DOHH2 (cell line): Measurements from ENCODE around the gene GLCCI1.

Experiments
- H3F3A ChIP-seq: fragments of 200-600 bp; sonication (generic), shearing (Covaris generic); 2 replicates; pipeline ENCODE4 v1.6.0; 2016; ENCODE audit warnings: antibody characterized with exemption, mild to moderate bottlenecking; ENCODE audit not compliant: control insufficient read depth, insufficient read depth
- H3K27ac ChIP-seq: fragments of 200-600 bp; sonication (generic); 2 replicates; pipeline ENCODE4 v1.5.1; 2014; ENCODE audit warnings: low read depth, mild to moderate bottlenecking, low read length, moderate library complexity
- H3K27me3 ChIP-seq: fragments of 200-600 bp; sonication (generic); 2 replicates; pipeline ENCODE4 v1.6.1; 2014; ENCODE audit warnings: mild to moderate bottlenecking, low read length, mixed read lengths; ENCODE audit not compliant: control insufficient read depth
- H3K36me3 ChIP-seq: fragments of 200-600 bp; sonication (generic); 2 replicates; pipeline ENCODE4 v1.6.1; 2014; ENCODE audit warnings: mild to moderate bottlenecking, low read length, moderate library complexity, mixed read lengths; ENCODE audit not compliant: control insufficient read depth
- H3K4me1 ChIP-seq: fragments of 200-600 bp; sonication (generic); 2 replicates; pipeline ENCODE4 v1.6.1; 2014; ENCODE audit warnings: mild to moderate bottlenecking, low read length, mixed read lengths; ENCODE audit not compliant: control insufficient read depth
- H3K4me2 ChIP-seq: fragments of 200-600 bp; sonication (generic); 2 replicates; pipeline ENCODE4 v1.6.0; 2014; ENCODE audit warnings: mild to moderate bottlenecking, low read length, moderate library complexity
- H3K4me3 ChIP-seq: fragments of 200-600 bp; sonication (generic); 2 replicates; pipeline ENCODE4 v1.5.1; 2014; ENCODE audit warnings: mild to moderate bottlenecking, low read length, mixed read lengths
- H3K79me2 ChIP-seq: fragments of 200-600 bp; sonication (generic); 2 replicates; pipeline ENCODE4 v1.6.1; 2014; ENCODE audit warnings: mild to moderate bottlenecking, low read length, mixed read lengths; ENCODE audit not compliant: control insufficient read depth
- H3K9me2 ChIP-seq: fragments of 200-600 bp; sonication (generic); replicated peaks from 2 replicates; pipeline ENCODE4 v1.6.1; 2014; ENCODE audit warnings: mild to moderate bottlenecking, low read length, mixed read lengths; ENCODE audit not compliant: control insufficient read depth
- H3K9me3 ChIP-seq: fragments of 200-600 bp; sonication (generic); 2 replicates; pipeline ENCODE4 v1.6.1; 2014; ENCODE audit warnings: antibody characterized with exemption, low read length, mixed read lengths; ENCODE audit not compliant: control insufficient read depth, insufficient read depth
- H4K20me1 ChIP-seq: fragments of 200-600 bp; sonication (generic); 2 replicates; pipeline ENCODE4 v1.6.0; 2014; ENCODE audit warnings: low read depth, mild to moderate bottlenecking, antibody characterized with exemption, low read length, moderate library complexity; ENCODE audit not compliant: control insufficient read depth, insufficient read depth
- CTCF ChIP-seq: fragments of 200-600 bp; sonication (generic); IDR thresholded peaks from one replicate; pipeline ENCODE4 v1.5.1; 2014; ENCODE audit warnings: antibody characterized with exemption, mild to moderate bottlenecking, low read depth, low read length; ENCODE audit not compliant: poor library complexity, severe bottlenecking
- EZH2phosphoT487 ChIP-seq: fragments of 200-600 bp; sonication (generic); IDR thresholded peaks from 2 replicates; pipeline ENCODE4 v1.6.1; 2017; ENCODE audit warnings: borderline replicate concordance, mild to moderate bottlenecking, antibody characterized with exemption, low read length, moderate library complexity, mixed read lengths

Gene GLCCI1

GRCh38 chr7:7944619-7945282 is 23.8 kb upstream of the GLCCI1 start:
- H3K9me3 ChIP-seq, result no peaks in the 10 kb centered on the region
- TF ChIP-seq CTCF, result no peak
- no peak for TF ChIP-seq EZH2phosphoT487
- H4K20me1 ChIP-seq, result no peaks in the 10 kb centered on the region
- H3K9me2 ChIP-seq, result no peaks in the 10 kb centered on the region
- H3K36me3 ChIP-seq, result no peaks in the 10 kb centered on the region
- no peaks in the 10 kb centered on the region for H3F3A ChIP-seq
- peaks cover 22% of the 10 kb centered on the region for H3K4me1 ChIP-seq
- H3K79me2 ChIP-seq, result no peaks in the 10 kb centered on the region
- no peaks in the 10 kb centered on the region for H3K27me3 ChIP-seq
- peak overlapping the region; percentile 57 for H3K4me2 ChIP-seq
- H3K27ac ChIP-seq, result peak overlapping the region; percentile 40
- H3K4me3 ChIP-seq, result peak overlapping the region; percentile 44

- no peaks in the 10 kb centered on the region for H3K79me2 ChIP-seq
- no peaks in the 10 kb centered on the region for H4K20me1 ChIP-seq
- no peaks in the 10 kb centered on the region for H3K9me3 ChIP-seq
- H3K27me3 ChIP-seq, result no peaks in the 10 kb centered on the region
- TF ChIP-seq CTCF (no peak), EZH2phosphoT487 (no peak)
- no peak overlapping the region for H3K4me2 ChIP-seq
- peaks cover 22% of the 10 kb centered on the region for H3K4me1 ChIP-seq
- H3K27ac ChIP-seq, result no peak overlapping the region
- no peaks in the 10 kb centered on the region for H3K36me3 ChIP-seq
- H3K4me3 ChIP-seq, result no peak overlapping the region
- H3K9me2 ChIP-seq, result no peaks in the 10 kb centered on the region
- no peaks in the 10 kb centered on the region for H3F3A ChIP-seq
Observed at GRCh38 chr7:7946486-7946885, 22.1 kb upstream of the GLCCI1 start.

GRCh38 chr7:7948232-7948631 is 20.4 kb upstream of the GLCCI1 start:
- no peaks in the 10 kb centered on the region for H3K9me3 ChIP-seq
- TF ChIP-seq CTCF, result no peak
- no peak for TF ChIP-seq EZH2phosphoT487
- no peaks in the 10 kb centered on the region for H3F3A ChIP-seq
- H3K9me2 ChIP-seq, result no peaks in the 10 kb centered on the region
- H3K27me3 ChIP-seq, result no peaks in the 10 kb centered on the region
- no peak overlapping the region for H3K4me2 ChIP-seq
- H3K79me2 ChIP-seq, result no peaks in the 10 kb centered on the region
- H4K20me1 ChIP-seq, result no peaks in the 10 kb centered on the region
- no peaks in the 10 kb centered on the region for H3K36me3 ChIP-seq
- no peak overlapping the region for H3K4me3 ChIP-seq
- no peak overlapping the region for H3K27ac ChIP-seq
- peaks cover 22% of the 10 kb centered on the region for H3K4me1 ChIP-seq
